Kidney epithelial cell (primary cell): Measurements from ENCODE around the gene ROR2. TPM values are rescaled to one million over a fixed set of nuclear protein-coding genes. Genes with fewer than 3 reads are reported as not detected.

Experiments used
- DNase-seq: peaks from one replicate; pipeline ENCODE4 v3.0.0-alpha.2; 2010; ENCODE audit warnings: low read depth
- H3K27me3 ChIP-seq: 2 replicates; pipeline ENCODE4 v1.6.0; 2011; ENCODE audit warnings: low read length; ENCODE audit not compliant: control insufficient read depth, insufficient read depth
- H3K36me3 ChIP-seq: 2 replicates; pipeline ENCODE4 v1.5.1; 2011; ENCODE audit warnings: low read length; ENCODE audit not compliant: control insufficient read depth, insufficient read depth
- H3K4me3 ChIP-seq: 2 replicates; pipeline ENCODE4 v1.5.1; 2011; ENCODE audit warnings: low read depth, mild to moderate bottlenecking, control low read depth, low read length
- CTCF ChIP-seq: IDR thresholded peaks from 2 replicates; pipeline ENCODE4 v1.5.1; 2011; ENCODE audit warnings: mild to moderate bottlenecking, moderate library complexity, low read length, control low read depth, inconsistent platforms; ENCODE audit not compliant: insufficient read depth, poor library complexity, severe bottlenecking
- total RNA-seq: library from RNA; depleted of rRNA; stranded (reverse); fragments of >200 nt; gene quantifications from 2 replicates; pipeline ENCODE4 v1.2.3, GENCODE V29; 2015

ROR2 gene
- total RNA-seq, 1 donor from 2014 or later = 1.2 TPM

DNA sequence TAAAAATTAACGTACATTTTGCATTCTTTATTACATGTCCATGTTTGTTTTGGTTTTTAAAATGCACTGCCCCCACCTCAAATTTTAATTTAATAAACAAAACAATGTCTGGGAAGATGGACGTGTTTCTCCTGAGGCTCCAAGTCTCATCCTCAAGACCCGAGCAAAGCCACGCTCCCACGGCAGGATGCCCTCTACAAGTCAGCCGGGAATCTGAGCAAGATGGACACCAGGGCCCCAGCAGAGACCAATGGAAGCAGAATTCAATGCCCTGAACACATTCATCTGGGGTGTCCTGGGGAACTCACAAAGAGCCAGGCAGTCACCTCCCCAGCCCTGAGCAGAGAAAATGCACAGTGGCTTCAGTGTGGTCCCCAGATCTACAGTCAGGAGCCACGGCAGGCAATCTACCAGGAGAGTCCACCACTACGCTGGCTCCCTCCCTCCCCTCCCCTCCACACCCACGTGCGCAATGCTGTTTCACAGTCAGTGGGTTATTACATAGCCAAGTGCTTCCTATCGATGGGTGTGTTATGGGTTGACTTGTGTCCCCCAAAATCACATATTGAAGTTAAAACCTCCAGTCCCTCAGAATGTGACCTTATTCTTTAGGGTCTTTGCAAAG lies 129.8 kb downstream of the ROR2 start:
- TF ChIP-seq CTCF = no peak

DNA sequence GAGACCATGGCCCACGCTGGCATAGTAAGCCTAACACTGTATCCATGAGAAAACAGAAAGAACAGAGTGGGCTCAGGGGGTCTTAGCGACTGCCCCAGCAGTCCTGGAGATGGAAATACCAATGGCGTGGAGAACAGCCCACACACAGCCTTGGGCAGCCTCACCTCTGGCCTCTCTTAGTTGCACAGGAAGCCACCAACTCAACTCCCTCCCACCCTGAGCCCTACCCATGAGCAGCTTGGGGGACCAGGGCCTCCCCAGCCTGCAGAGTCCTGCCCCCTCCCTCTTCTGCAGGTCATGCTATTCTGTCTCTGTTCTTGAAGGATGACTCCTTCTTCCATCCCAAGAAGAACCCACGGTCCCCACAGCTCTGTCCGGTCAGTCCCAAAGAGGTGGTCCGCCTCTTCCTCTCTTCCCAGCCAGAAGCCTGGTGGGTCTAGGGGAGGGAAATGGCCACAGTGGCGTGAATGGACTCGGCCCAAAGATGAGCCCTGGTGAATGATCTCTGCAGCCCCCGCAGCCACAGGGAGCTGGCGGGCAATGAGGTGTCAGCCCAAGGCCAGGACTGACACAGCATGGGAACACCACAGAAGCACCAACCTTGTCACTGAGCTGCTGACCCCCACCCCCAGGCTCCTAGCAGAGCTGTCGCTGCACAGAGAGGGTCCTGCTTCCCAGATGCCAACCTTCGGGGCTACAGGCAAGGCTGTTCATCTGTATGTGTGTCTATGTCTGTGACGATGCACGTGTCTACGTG lies 131.2 kb downstream of the ROR2 start:
- DNase-seq = no peak
- TF ChIP-seq CTCF = no peak
- H3K36me3 ChIP-seq = no peaks in the 10 kb centered on the region
- no peaks in the 10 kb centered on the region for H3K27me3 ChIP-seq
- H3K4me3 ChIP-seq = no peak overlapping the region

More for the DNA sequence above, 129.8 kb downstream of the ROR2 start:
- no peaks in the 10 kb centered on the region for H3K27me3 ChIP-seq
- H3K36me3 ChIP-seq = no peaks in the 10 kb centered on the region
- H3K4me3 ChIP-seq = no peak overlapping the region
- DNase-seq = no peak

DNA sequence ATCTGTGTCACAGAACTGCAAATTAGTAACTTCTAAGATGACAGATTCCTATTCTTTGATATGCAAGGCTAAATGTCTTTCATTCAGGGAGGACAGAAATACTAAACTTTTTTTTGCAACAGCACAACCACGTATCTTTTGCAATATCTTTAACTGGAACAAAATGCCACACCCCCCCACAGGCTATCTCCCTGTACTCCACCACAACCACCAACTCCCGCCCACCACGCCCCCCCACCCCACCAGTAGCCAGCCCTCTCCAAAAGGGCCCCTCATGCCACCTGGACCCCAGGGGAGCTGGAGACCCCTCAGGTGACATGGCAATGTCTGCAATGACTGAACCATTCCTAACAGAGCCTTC lies 131.8 kb downstream of the ROR2 start:
- H3K27me3 ChIP-seq = no peaks in the 10 kb centered on the region
- DNase-seq = no peak

DNA sequence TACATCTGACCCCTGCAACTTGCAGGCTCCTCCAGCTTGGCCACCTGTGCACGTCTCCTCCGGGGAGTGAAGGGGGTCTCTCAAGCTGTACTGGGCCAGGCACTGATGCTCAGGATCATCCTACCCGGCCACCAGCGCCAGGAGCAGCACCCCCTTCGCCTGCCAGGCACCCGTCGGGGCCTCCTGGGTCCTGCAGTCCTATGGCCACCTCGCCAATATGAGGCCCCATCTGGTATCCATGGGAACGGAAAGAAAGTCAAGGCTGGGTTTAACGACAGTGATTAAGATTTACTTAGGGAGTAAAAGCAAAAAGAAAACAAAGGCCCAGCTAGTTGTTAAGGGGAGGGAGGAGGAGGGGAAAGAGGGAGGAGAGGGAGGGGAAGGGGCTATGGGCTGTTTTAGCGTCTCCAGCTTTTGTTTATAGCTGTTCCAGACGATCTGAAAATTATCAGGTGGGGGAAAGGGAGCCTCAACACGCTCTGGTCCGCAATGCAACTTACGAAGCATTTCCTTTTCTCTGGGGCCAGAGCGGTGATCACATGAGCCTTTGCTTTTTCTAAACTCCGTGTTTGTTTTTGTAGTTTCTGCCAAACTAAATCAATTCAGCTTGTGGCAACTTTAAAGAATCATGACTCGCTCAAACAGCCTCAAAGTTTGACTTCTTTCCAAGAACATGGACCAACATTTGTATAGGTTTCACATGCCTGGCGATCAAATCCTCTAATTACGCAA lies 132.4 kb downstream of the ROR2 start:
- DNase-seq = no peak
- Histone ChIP-seq H3K4me3 (no peak overlapping the region), H3K27me3 (no peaks in the 10 kb centered on the region), H3K36me3 (no peaks in the 10 kb centered on the region)
- no peak for TF ChIP-seq CTCF

More for the DNA sequence above, 131.8 kb downstream of the ROR2 start:
- no peak for TF ChIP-seq CTCF
- no peak overlapping the region for H3K4me3 ChIP-seq
- H3K36me3 ChIP-seq = no peaks in the 10 kb centered on the region

DNA sequence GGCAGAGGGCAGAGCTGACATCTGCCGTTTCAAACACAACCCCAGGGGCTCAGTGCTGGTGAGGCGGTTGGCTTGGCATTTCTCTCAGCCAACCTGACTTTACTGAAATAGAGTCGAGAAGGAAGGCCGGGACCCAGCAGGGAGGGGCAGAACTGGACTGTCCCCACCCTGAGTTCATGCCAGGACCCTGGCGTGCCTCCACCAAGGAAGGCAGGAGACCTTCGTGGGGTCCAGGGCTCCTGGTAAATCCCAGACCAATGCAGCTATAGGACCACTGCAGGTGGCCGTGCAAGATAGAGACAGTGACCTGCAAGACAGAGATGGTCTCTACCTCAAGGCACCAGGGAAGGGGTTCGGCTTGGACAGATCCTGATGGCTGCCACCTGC lies 132.9 kb downstream of the ROR2 start:
- no peaks in the 10 kb centered on the region for H3K27me3 ChIP-seq
- TF ChIP-seq CTCF = no peak
- H3K4me3 ChIP-seq = no peak overlapping the region
- no peaks in the 10 kb centered on the region for H3K36me3 ChIP-seq
- no peak for DNase-seq

GRCh38 chr9:91816356-91816755 lies 133.7 kb downstream of the ROR2 start:
- no peaks in the 10 kb centered on the region for H3K36me3 ChIP-seq
- no peak for DNase-seq
- no peak for TF ChIP-seq CTCF
- H3K4me3 ChIP-seq = no peak overlapping the region
- no peaks in the 10 kb centered on the region for H3K27me3 ChIP-seq
